GM18867 (cell line): ENCODE data around the gene CSNK1D.

Experiments
- ATAC-seq: cut with Tn5 transposase; IDR thresholded peaks from one replicate; pipeline ENCODE4 v1.9.1; 2021; ENCODE audit warnings: mild to moderate bottlenecking, moderate library complexity; ENCODE audit not compliant: unreplicated experiment

CSNK1D gene

GRCh38 chr17:82241183-82241925 lies 32.1 kb downstream of the CSNK1D start:
- ATAC-seq: no peak

- no peak for ATAC-seq
Observed at GRCh38 chr17:82240506-82241182, 32.9 kb downstream of the CSNK1D start.

- no peak for ATAC-seq
Observed at GRCh38 chr17:82239926-82240505, 33.5 kb downstream of the CSNK1D start.

- ATAC-seq: no peak
Observed at GRCh38 chr17:82239401-82239925, 34.0 kb downstream of the CSNK1D start.

GRCh38 chr17:82238472-82239201 lies 34.9 kb downstream of the CSNK1D start:
- ATAC-seq: no peak

- ATAC-seq: no peak
Observed at GRCh38 chr17:82237746-82238471, 35.6 kb downstream of the CSNK1D start.

- ATAC-seq: no peak
Observed at GRCh38 chr17:82237083-82237745, 36.3 kb downstream of the CSNK1D start.

- no peak for ATAC-seq
Observed at GRCh38 chr17:82236142-82236971, 37.1 kb downstream of the CSNK1D start.

GRCh38 chr17:82235775-82236141 lies 37.7 kb downstream of the CSNK1D start:
- no peak for ATAC-seq

GRCh38 chr17:82235056-82235774 lies 38.3 kb downstream of the CSNK1D start:
- no peak for ATAC-seq

- ATAC-seq: no peak
Observed at GRCh38 chr17:82234211-82235055, 39.1 kb downstream of the CSNK1D start.

- ATAC-seq: no peak
Observed at GRCh38 chr17:82232876-82233785, 40.4 kb downstream of the CSNK1D start.

GRCh38 chr17:82232322-82232820 lies 41.1 kb downstream of the CSNK1D start:
- no peak for ATAC-seq

GRCh38 chr17:82231562-82232321 lies 41.8 kb downstream of the CSNK1D start:
- ATAC-seq: no peak

GRCh38 chr17:82231312-82231561 lies 42.3 kb downstream of the CSNK1D start:
- no peak for ATAC-seq
